HepG2 (cell line): ENCODE measurements around the gene ABCA2. TPM values are rescaled to one million over a fixed set of nuclear protein-coding genes. Genes with fewer than 3 reads are reported as not detected.
A peak's percentile ranks its signal among the peaks of the same experiment; 100 is the strongest.

ENCODE experiments used
- AGO2 ChIP-seq: fragments of 200-400 bp; formaldehyde crosslinking; optimal IDR thresholded peaks from 2 replicates; pipeline ENCODE3; 2017; ENCODE audit warnings: mild to moderate bottlenecking, low read depth, low read length, moderate library complexity
- FOXP1 ChIP-seq, 2 experiments: fragments of 450-650 bp in 1 of 2; IDR thresholded peaks; 2 replicates each; pipeline ENCODE4 v1.6.1; 2017 to 2018; ENCODE audit warnings: antibody characterized with exemption in 1 of 2
- GABPB1 ChIP-seq: IDR thresholded peaks from 2 replicates; pipeline ENCODE4 v1.6.1; 2016; ENCODE audit warnings: mild to moderate bottlenecking, missing genetic modification reagents, moderate library complexity, missing compliant biosample characterization
- HDAC6 ChIP-seq: fragments of 200-600 bp; sonication (generic); IDR thresholded peaks from 2 replicates; pipeline ENCODE4 v1.7.0; 2017; ENCODE audit warnings: mild to moderate bottlenecking, antibody characterized with exemption, low read length, low read depth
- HOXD1 ChIP-seq: sonication (generic); formaldehyde crosslinking; IDR thresholded peaks from 2 replicates; pipeline ENCODE4 v1.5.0; 2020; ENCODE audit warnings: missing genetic modification reagents
- MAF1 ChIP-seq: sonication (generic); formaldehyde crosslinking; IDR thresholded peaks from 2 replicates; pipeline ENCODE4 v1.5.0; 2020; ENCODE audit warnings: missing genetic modification reagents, borderline replicate concordance
- NFE2L1 ChIP-seq: sonication (generic); formaldehyde crosslinking; IDR thresholded peaks from 2 replicates; pipeline ENCODE4 v1.4.0; 2020; ENCODE audit warnings: missing genetic modification reagents, mild to moderate bottlenecking, borderline replicate concordance
- NFE2L2 ChIP-seq: fragments of 150-350 bp; IDR thresholded peaks from 2 replicates; pipeline ENCODE4 v1.6.1; 2014; ENCODE audit warnings: low read length
- NONO ChIP-seq, 2 experiments: fragments of 450-650 bp in 1 of 2; sonication (generic) in 1 of 2; formaldehyde crosslinking in 1 of 2; IDR thresholded peaks in 1 of 2; conservative IDR thresholded peaks in 1 of 2; 2 replicates each; pipeline versions ENCODE4 v1.6.1 to v1.8.0; 2017 to 2022; ENCODE audit warnings: mild to moderate bottlenecking in 1 of 2, missing genetic modification reagents in 1 of 2, moderate library complexity in 1 of 2
- SKI ChIP-seq: fragments of 450-650 bp; IDR thresholded peaks from one replicate; pipeline ENCODE4 v1.6.1; 2018; ENCODE audit warnings: mild to moderate bottlenecking; ENCODE audit not compliant: partially characterized antibody
- SNAPC2 ChIP-seq: sonication (generic); formaldehyde crosslinking; IDR thresholded peaks from 2 replicates; pipeline ENCODE4 v1.8.1; 2022; ENCODE audit warnings: mild to moderate bottlenecking, missing genetic modification reagents
- ZBTB10 ChIP-seq: sonication (generic); formaldehyde crosslinking; IDR thresholded peaks from 2 replicates; pipeline ENCODE4 v1.4.0; 2020; ENCODE audit warnings: missing genetic modification reagents, borderline replicate concordance
- ZFP90 ChIP-seq: sonication (generic); formaldehyde crosslinking; IDR thresholded peaks from 2 replicates; pipeline ENCODE4 v1.8.0; 2022; ENCODE audit warnings: missing genetic modification reagents, mild to moderate bottlenecking, inconsistent platforms, borderline replicate concordance
- ZNF121 ChIP-seq: sonication (generic); formaldehyde crosslinking; IDR thresholded peaks from 2 replicates; pipeline ENCODE4 v1.5.0; 2020; ENCODE audit warnings: mild to moderate bottlenecking, missing genetic modification reagents
- ZNF326 ChIP-seq: sonication (generic); formaldehyde crosslinking; IDR thresholded peaks from 2 replicates; pipeline ENCODE4 v1.4.0; 2020; ENCODE audit warnings: missing genetic modification reagents, borderline replicate concordance
- ZNF605 ChIP-seq: sonication (generic); formaldehyde crosslinking; IDR thresholded peaks from 2 replicates; pipeline ENCODE4 v1.8.0; 2022; ENCODE audit warnings: mild to moderate bottlenecking, missing genetic modification reagents
- ZNF652 ChIP-seq: IDR thresholded peaks from 2 replicates; pipeline ENCODE4 v1.6.1; 2016; ENCODE audit warnings: low read depth, borderline replicate concordance
- ZNF782 ChIP-seq: sonication (generic); formaldehyde crosslinking; IDR thresholded peaks from 2 replicates; pipeline ENCODE4 v1.4.0; 2020; ENCODE audit warnings: missing genetic modification reagents, mild to moderate bottlenecking, borderline replicate concordance
- ZSCAN31 ChIP-seq: sonication (generic); formaldehyde crosslinking; IDR thresholded peaks from 2 replicates; pipeline ENCODE4 v1.5.0; 2020; ENCODE audit warnings: low read depth, mild to moderate bottlenecking, missing genetic modification reagents
- ZZZ3 ChIP-seq: sonication (generic); formaldehyde crosslinking; IDR thresholded peaks from 2 replicates; pipeline ENCODE4 v1.4.0; 2020; ENCODE audit warnings: missing genetic modification reagents, mild to moderate bottlenecking, borderline replicate concordance
- polyA plus RNA-seq, 8 experiments: library from polyadenylated mRNA; depleted of rRNA in 3 of 8; stranded (reverse) in 7 of 8; unstranded in 1 of 8; fragments of >200 nt; fragmentation: Illumina TruSeq in 4 of 8; extraction: Trizol in 4 of 8; gene quantifications; 2 replicates each; pipeline versions ENCODE4 v1.2.1 to v1.2.3, GENCODE V29; 2011 to 2016; ENCODE audit warnings: low read depth in 4 of 8, missing spikeins in 1 of 8, mixed read lengths in 1 of 8; ENCODE audit not compliant: insufficient read depth in 1 of 8
- total RNA-seq, 5 experiments: library from RNA; depleted of rRNA; stranded (reverse); fragments of >200 nt; fragmentation: Illumina TruSeq; extraction: Trizol; gene quantifications; 2 replicates each; pipeline ENCODE4 v1.2.3, GENCODE V29; 2016; ENCODE audit warnings: low read depth in 1 of 5
- TF ChIP-seq, protein P1 (sequence below): sonication (generic); formaldehyde crosslinking; IDR thresholded peaks from 2 replicates; pipeline ENCODE4 v1.4.0; 2020; ENCODE audit warnings: low read depth, missing genetic modification reagents

ABCA2 gene
- total and polyA plus RNA-seq, 2 of the 13 experiments (the other 11 are each of a cell fraction or from before 2014, with no cell fraction given), result 2.9 to 19.2 TPM

GRCh38 chr9:137028263-137029057, 423 bp upstream of the ABCA2 start (continued):
- TF ChIP-seq ZNF121 (CRISPR knock-in tag), result no peak
- no peak for TF ChIP-seq HDAC6
- TF ChIP-seq ZBTB10 (CRISPR knock-in tag), result no peak; the same call in 1 of the 2 replicates
- TF ChIP-seq ZSCAN31 (CRISPR knock-in tag), result peak; percentile 37; the same call in 1 of the 2 replicates
- TF ChIP-seq ZNF605 (CRISPR knock-in tag), result no peak
- no peak for TF ChIP-seq ZNF326 (CRISPR knock-in tag)
- TF ChIP-seq ZNF652, result no peak
- 0 out of 2 replicates have a peak, but pooled peaks have one; percentile 49 for TF ChIP-seq ZFP90 (CRISPR knock-in tag)
- no peak for TF ChIP-seq FOXP1 (IDR thresholded peaks at IDR 0.05)
- no peak for TF ChIP-seq FOXP1 (CRISPR knock-in tag; IDR thresholded peaks at IDR 0.05)
- TF ChIP-seq SKI, result no peak
- TF ChIP-seq NFE2L2, result no peak
- TF ChIP-seq AGO2, result no peak
- TF ChIP-seq NONO (IDR thresholded peaks at IDR 0.05), result no peak
- no peak for TF ChIP-seq NONO (CRISPR knock-in tag; conservative IDR thresholded peaks at IDR 0.05)
- TF ChIP-seq ZNF782 (CRISPR knock-in tag), result no peak
- TF ChIP-seq, protein P1, sequence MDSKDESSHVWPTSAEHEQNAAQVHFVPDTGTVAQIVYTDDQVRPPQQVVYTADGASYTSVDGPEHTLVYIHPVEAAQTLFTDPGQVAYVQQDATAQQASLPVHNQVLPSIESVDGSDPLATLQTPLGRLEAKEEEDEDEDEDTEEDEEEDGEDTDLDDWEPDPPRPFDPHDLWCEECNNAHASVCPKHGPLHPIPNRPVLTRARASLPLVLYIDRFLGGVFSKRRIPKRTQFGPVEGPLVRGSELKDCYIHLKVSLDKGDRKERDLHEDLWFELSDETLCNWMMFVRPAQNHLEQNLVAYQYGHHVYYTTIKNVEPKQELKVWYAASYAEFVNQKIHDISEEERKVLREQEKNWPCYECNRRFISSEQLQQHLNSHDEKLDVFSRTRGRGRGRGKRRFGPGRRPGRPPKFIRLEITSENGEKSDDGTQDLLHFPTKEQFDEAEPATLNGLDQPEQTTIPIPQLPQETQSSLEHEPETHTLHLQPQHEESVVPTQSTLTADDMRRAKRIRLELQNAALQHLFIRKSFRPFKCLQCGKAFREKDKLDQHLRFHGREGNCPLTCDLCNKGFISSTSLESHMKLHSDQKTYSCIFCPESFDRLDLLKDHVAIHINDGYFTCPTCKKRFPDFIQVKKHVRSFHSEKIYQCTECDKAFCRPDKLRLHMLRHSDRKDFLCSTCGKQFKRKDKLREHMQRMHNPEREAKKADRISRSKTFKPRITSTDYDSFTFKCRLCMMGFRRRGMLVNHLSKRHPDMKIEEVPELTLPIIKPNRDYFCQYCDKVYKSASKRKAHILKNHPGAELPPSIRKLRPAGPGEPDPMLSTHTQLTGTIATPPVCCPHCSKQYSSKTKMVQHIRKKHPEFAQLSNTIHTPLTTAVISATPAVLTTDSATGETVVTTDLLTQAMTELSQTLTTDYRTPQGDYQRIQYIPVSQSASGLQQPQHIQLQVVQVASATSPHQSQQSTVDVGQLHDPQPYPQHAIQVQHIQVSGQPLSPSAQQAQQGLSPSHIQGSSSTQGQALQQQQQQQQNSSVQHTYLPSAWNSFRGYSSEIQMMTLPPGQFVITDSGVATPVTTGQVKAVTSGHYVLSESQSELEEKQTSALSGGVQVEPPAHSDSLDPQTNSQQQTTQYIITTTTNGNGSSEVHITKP, result no peak
- no peak for TF ChIP-seq HOXD1 (CRISPR knock-in tag)
- TF ChIP-seq MAF1 (CRISPR knock-in tag), result no peak
- TF ChIP-seq ZZZ3 (CRISPR knock-in tag), result no peak
- TF ChIP-seq NFE2L1 (CRISPR knock-in tag), result no peak
- TF ChIP-seq GABPB1 (CRISPR knock-in tag), result peak; percentile 37; the same call in 1 of the 2 replicates
- TF ChIP-seq SNAPC2 (CRISPR knock-in tag), result no peak
